ENCODE data around the gene GRXCR2. TPM values are rescaled to one million over a fixed set of nuclear protein-coding genes. Genes with fewer than 3 reads are reported as not detected.

Gene GRXCR2
- total RNA-seq, 1 experiment from 2014 or later, result not detected

DNA sequence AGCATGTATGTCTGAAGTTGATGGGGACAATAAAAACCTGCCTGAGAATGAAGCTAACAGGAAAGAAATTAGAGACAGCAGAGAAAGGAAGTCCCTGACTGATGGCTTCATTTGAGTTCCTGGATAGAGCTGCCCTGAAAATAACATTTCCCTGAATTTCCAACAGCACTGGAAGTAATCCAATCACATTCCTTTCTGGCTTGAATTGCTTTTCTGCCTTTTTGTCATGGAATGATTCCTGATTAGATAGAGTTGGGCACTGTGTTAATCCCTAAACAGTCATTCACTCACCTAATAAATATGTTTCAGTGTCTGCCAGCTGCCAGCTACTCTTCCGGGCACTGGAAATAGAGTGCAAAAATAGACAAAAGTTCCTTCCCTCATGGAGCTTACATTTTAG, 33.6 kb upstream of the GRXCR2 start:
- BruUV-seq (replicated peaks), result no TSS peak
- ATAC-seq (no peak), DNase-seq (ENCODE audit: low read depth, low spot score) (no peak)
- Histone ChIP-seq H3K4me2 (ENCODE audit: low read length) (no peak overlapping the region), H3K4me1 (ENCODE audit: control insufficient read depth in 1 of 2, insufficient read depth in 2 of 2, low read length in 2 of 2) (no peaks in the 10 kb centered on the region), H3K4me3 (replicated peaks in 1 of 2; ENCODE audit: low read depth in 1 of 2, low read length in 2 of 2) (no peak overlapping the region), H4K20me1 (ENCODE audit: insufficient read depth) (no peaks in the 10 kb centered on the region), H3K27me3 (ENCODE audit: insufficient read depth, low read length) (no peaks in the 10 kb centered on the region), H3K36me3 (ENCODE audit: control insufficient read depth in 1 of 2, insufficient read depth in 2 of 2, low read length in 2 of 2) (no peaks in the 10 kb centered on the region), H2AFZ (ENCODE audit: low read depth, low read length, poor library complexity, severe bottlenecking) (no peak overlapping the region), H3K79me2 (ENCODE audit: insufficient read depth, low read length) (no peaks in the 10 kb centered on the region), H3K9ac (ENCODE audit: low read length) (no peak overlapping the region), H3K9me2 (ENCODE audit: insufficient read depth) (no peaks in the 10 kb centered on the region), H3K9me3 (ENCODE audit: control insufficient read depth in 1 of 2, insufficient read depth in 1 of 2, low read depth in 1 of 2, low read length in 2 of 2) (no peaks in the 10 kb centered on the region), H3K27ac (ENCODE audit: low read depth, low read length) (no peak overlapping the region)
- CTCF ChIA-PET, result no interaction called here
- intact Hi-C loops (cut with micrococcal nuclease), result loop anchor here (5.0 kb wide), 1 partner anchor 76 kb away; no protein-coding TSS in a partner anchor
- TF ChIP-seq MAX (IDR thresholded peaks at IDR 0.05) (no peak), RAD21 (IDR thresholded peaks at IDR 0.05; ENCODE audit: low read depth) (no peak), SRF (IDR thresholded peaks at IDR 0.05; ENCODE audit: low read depth) (no peak), SIN3A (IDR thresholded peaks at IDR 0.05; ENCODE audit: low read depth) (no peak), EGR1 (IDR thresholded peaks at IDR 0.05; ENCODE audit: low read depth) (no peak), POLR2A (IDR thresholded peaks at IDR 0.05; ENCODE audit: borderline replicate concordance, extremely low read depth, insufficient read depth, insufficient read length) (no peak), YY1 (IDR thresholded peaks at IDR 0.05; ENCODE audit: extremely low read depth, insufficient replicate concordance, low read depth, low read length) (no peak), ELF1 (IDR thresholded peaks at IDR 0.05; ENCODE audit: borderline replicate concordance, low read depth) (no peak), CEBPB (IDR thresholded peaks at IDR 0.05; ENCODE audit: low read depth) (no peak), TCF7L2 (IDR thresholded peaks at IDR 0.05; ENCODE audit: borderline replicate concordance, extremely low read depth, insufficient read depth, insufficient read length) (no peak), FOSL1 (IDR thresholded peaks at IDR 0.05; ENCODE audit: low read depth) (no peak), SP1 (IDR thresholded peaks at IDR 0.05; ENCODE audit: low read depth) (no peak), EZH2phosphoT487 (IDR thresholded peaks at IDR 0.05; ENCODE audit: borderline replicate concordance) (no peak), EZH2 (IDR thresholded peaks at IDR 0.05) (no peak), ATF3 (IDR thresholded peaks at IDR 0.05) (no peak), CBX3 (IDR thresholded peaks at IDR 0.05; ENCODE audit: low read depth) (no peak), ZFX (IDR thresholded peaks at IDR 0.05) (no peak)
- TF ChIP-seq, protein P1, sequence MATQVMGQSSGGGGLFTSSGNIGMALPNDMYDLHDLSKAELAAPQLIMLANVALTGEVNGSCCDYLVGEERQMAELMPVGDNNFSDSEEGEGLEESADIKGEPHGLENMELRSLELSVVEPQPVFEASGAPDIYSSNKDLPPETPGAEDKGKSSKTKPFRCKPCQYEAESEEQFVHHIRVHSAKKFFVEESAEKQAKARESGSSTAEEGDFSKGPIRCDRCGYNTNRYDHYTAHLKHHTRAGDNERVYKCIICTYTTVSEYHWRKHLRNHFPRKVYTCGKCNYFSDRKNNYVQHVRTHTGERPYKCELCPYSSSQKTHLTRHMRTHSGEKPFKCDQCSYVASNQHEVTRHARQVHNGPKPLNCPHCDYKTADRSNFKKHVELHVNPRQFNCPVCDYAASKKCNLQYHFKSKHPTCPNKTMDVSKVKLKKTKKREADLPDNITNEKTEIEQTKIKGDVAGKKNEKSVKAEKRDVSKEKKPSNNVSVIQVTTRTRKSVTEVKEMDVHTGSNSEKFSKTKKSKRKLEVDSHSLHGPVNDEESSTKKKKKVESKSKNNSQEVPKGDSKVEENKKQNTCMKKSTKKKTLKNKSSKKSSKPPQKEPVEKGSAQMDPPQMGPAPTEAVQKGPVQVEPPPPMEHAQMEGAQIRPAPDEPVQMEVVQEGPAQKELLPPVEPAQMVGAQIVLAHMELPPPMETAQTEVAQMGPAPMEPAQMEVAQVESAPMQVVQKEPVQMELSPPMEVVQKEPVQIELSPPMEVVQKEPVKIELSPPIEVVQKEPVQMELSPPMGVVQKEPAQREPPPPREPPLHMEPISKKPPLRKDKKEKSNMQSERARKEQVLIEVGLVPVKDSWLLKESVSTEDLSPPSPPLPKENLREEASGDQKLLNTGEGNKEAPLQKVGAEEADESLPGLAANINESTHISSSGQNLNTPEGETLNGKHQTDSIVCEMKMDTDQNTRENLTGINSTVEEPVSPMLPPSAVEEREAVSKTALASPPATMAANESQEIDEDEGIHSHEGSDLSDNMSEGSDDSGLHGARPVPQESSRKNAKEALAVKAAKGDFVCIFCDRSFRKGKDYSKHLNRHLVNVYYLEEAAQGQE (IDR thresholded peaks at IDR 0.05; ENCODE audit: low read depth), result no peak
- TF ChIP-seq, protein P2, sequence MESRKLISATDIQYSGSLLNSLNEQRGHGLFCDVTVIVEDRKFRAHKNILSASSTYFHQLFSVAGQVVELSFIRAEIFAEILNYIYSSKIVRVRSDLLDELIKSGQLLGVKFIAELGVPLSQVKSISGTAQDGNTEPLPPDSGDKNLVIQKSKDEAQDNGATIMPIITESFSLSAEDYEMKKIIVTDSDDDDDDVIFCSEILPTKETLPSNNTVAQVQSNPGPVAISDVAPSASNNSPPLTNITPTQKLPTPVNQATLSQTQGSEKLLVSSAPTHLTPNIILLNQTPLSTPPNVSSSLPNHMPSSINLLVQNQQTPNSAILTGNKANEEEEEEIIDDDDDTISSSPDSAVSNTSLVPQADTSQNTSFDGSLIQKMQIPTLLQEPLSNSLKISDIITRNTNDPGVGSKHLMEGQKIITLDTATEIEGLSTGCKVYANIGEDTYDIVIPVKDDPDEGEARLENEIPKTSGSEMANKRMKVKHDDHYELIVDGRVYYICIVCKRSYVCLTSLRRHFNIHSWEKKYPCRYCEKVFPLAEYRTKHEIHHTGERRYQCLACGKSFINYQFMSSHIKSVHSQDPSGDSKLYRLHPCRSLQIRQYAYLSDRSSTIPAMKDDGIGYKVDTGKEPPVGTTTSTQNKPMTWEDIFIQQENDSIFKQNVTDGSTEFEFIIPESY (IDR thresholded peaks at IDR 0.05; ENCODE audit: extremely low read depth, insufficient replicate concordance, low read length), result no peak
- RAD21 ChIA-PET (ENCODE audit: low non-redundant PET in 1 of 2, low total read pairs in 2 of 2, uncharacterized antibody in 2 of 2, unreplicated experiment in 2 of 2), result no interaction called here
- POLR2A ChIA-PET, result no interaction called here

Data from HCT116 (cell line).